GM19467 (cell line): Measurements from ENCODE around the gene DENND1A.
"Not testable (repeated sequence)": the region's sequence is repeated elsewhere in the genome, so short reads cannot be mapped to it uniquely, and the experiment has no call there.

Experiments used
- ATAC-seq: cut with Tn5 transposase; IDR thresholded peaks from one replicate; pipeline ENCODE4 v1.9.1; 2021; ENCODE audit warnings: mild to moderate bottlenecking, moderate library complexity; ENCODE audit not compliant: unreplicated experiment

Gene DENND1A

GRCh38 chr9:123923377-123923776 lies 6.5 kb downstream of the DENND1A start:
- no peak for ATAC-seq

GRCh38 chr9:123922911-123923310 lies 7.0 kb downstream of the DENND1A start:
- no peak for ATAC-seq

- ATAC-seq: no peak
These were observed 7.5 kb downstream of the DENND1A start for GRCh38 chr9:123922431-123922830.

GRCh38 chr9:123914517-123915196 lies 15.3 kb downstream of the DENND1A start:
- no peak for ATAC-seq

GRCh38 chr9:123912167-123912897 lies 17.6 kb downstream of the DENND1A start:
- no peak for ATAC-seq

GRCh38 chr9:123911024-123911423 lies 18.9 kb downstream of the DENND1A start:
- ATAC-seq: no peak

GRCh38 chr9:123909192-123909591 lies 20.7 kb downstream of the DENND1A start:
- not testable (repeated sequence) for ATAC-seq

- ATAC-seq: not testable (repeated sequence)
These were observed 26.4 kb downstream of the DENND1A start for GRCh38 chr9:123903550-123903949.

GRCh38 chr9:123894822-123895221 lies 35.1 kb downstream of the DENND1A start:
- ATAC-seq: no peak

GRCh38 chr9:123893831-123894460 lies 36.0 kb downstream of the DENND1A start:
- ATAC-seq: no peak

- no peak for ATAC-seq
These were observed 36.8 kb downstream of the DENND1A start for GRCh38 chr9:123893115-123893514.

GRCh38 chr9:123887837-123888236 lies 42.1 kb downstream of the DENND1A start:
- ATAC-seq: no peak

- not testable (repeated sequence) for ATAC-seq
These were observed 44.1 kb downstream of the DENND1A start for GRCh38 chr9:123885834-123886233.

GRCh38 chr9:123883634-123884033 lies 46.3 kb downstream of the DENND1A start:
- ATAC-seq: no peak

- no peak for ATAC-seq
These were observed 48.3 kb downstream of the DENND1A start for GRCh38 chr9:123881604-123882003.

- no peak for ATAC-seq
These were observed 49.5 kb downstream of the DENND1A start for GRCh38 chr9:123880420-123880819.

GRCh38 chr9:123876750-123877149 lies 53.2 kb downstream of the DENND1A start:
- ATAC-seq: no peak

GRCh38 chr9:123872710-123873109 lies 57.2 kb downstream of the DENND1A start:
- ATAC-seq: no peak

- no peak for ATAC-seq
These were observed 58.1 kb downstream of the DENND1A start for GRCh38 chr9:123871781-123872180.

- ATAC-seq: no peak
These were observed 61.9 kb downstream of the DENND1A start for GRCh38 chr9:123868002-123868401.

- no peak for ATAC-seq
These were observed 62.9 kb downstream of the DENND1A start for GRCh38 chr9:123867034-123867433.

GRCh38 chr9:123866497-123866896 lies 63.4 kb downstream of the DENND1A start:
- no peak for ATAC-seq
